Left colon (tissue), 2 donors: ENCODE measurements around the gene TADA2B. TPM values are rescaled to one million over a fixed set of nuclear protein-coding genes. Genes with fewer than 3 reads are reported as not detected.

ENCODE experiments used
- ATAC-seq: fragments of 200-7000 bp; cut with Tn5 transposase; one replicate; pipeline ENCODE4 v1.9.1; 2020; ENCODE audit warnings: mild to moderate bottlenecking, moderate library complexity
- DNase-seq, 2 donors: peaks; one replicate each; pipeline ENCODE4 v3.0.0-alpha.2; 2020
- intact Hi-C, 2 donors: fragments of 100-400 bp; cut with DNase I in 1 of 2; cut with micrococcal nuclease in 1 of 2; formaldehyde crosslinking; loops; one replicate each; pipeline versions ENCODE4 v1.11.2 to v1.14.0; 2022; cut with DNase I, micrococcal nuclease
- total RNA-seq, 2 donors: library from RNA; stranded (reverse); fragmentation: NEBNext Ultra II Directional; extraction: Animal tissue kit (Norgen Biotek cat#: 25700); gene quantifications; one replicate each; pipeline ENCODE4 v1.2.1, GENCODE V29; 2021
- donor health status: DM: no; HTN: no; CAD: no.
- donor health status: DM: yes; HTN: yes; CAD: no.

Gene TADA2B
- total RNA-seq, 2 donors from 2014 or later = 30.0 to 34.6 TPM

DNA sequence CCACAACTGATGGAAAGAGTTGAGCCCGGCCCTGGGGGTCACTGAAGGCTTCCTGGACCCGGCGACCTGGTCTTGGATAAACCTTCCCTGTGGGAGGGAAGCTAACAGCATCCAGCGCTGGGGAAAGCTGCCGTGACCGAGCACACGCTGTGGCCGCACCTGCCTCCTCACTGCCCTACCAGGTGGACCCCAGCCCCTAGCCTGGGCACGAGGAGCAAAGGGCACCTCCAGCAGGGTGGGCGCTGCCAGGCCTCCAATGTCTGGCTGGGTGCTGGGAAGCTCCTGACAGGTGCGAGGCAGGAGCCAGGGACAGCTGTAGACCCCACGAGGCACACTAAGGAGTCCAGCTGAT lies 7.9 kb downstream of the TADA2B start:
- DNase-seq = no peak
- intact Hi-C loops = no loop called here
- no peak for ATAC-seq

GRCh38 chr4:7051905-7052304 lies 8.7 kb downstream of the TADA2B start:
- ATAC-seq = no peak
- no peak for DNase-seq
- intact Hi-C loops = no loop called here

DNA sequence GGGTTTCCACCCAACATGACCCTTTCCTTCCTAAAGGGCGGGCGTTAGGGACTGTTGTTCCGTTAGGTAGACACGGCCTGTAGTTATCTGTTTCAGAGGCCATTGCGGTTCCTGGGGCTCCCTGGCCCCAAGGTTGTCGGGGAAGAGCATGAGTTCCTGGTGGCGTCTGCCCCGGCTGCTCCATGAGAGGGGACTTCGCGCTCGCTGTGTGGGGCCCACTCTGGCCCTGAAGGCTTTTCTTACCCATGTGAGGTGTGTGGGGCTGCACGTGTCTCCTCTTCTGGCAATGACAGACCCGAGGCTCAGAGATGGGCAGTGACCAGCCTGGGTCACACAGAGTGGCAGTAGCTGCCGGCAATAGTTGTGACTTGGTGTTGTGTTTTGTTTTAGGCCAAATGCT lies 9.1 kb downstream of the TADA2B start:
- intact Hi-C loops = no loop called here
- no peak for ATAC-seq
- DNase-seq = no peak

DNA sequence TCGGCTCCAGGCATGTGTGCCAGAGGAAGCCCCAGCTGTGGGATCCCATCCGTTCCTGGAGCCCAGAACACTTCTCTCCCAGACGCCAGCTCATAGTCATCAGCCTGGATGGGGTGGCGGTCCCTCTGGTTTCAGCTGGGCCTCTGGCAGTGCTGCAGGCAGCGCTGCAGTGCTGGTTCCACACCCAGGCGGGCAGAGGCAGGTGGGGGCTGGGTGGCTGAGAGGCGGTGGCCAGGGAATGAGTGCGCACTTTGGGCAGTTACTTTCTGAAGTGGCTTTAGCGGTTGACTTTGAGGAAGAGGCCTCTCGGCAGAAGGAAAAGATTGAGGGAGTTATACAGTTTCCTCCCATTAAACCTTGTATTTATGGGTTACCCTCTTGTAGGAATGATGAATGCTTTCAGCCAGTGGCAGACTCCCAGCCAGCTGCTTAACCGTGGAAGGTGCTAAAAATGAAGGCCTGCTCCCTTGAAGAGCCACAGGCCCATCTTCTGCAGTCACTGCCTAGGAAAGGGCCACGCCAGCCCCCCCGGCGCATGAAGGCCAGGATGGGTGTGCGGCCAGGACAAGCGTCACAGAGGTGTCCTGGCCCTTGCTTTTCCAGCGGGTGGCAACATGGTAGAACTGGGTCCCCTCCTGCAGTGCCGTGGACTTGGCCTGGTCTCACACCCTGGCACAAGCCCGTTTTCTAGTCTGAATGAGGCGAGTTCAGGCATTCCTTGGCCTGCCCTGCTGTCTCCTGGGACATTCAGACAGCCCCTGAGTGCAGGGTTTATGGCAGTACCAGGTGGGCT lies 9.9 kb downstream of the TADA2B start:
- peak; percentile 24 for ATAC-seq
- intact Hi-C loops = no loop called here
- no peak for DNase-seq

DNA sequence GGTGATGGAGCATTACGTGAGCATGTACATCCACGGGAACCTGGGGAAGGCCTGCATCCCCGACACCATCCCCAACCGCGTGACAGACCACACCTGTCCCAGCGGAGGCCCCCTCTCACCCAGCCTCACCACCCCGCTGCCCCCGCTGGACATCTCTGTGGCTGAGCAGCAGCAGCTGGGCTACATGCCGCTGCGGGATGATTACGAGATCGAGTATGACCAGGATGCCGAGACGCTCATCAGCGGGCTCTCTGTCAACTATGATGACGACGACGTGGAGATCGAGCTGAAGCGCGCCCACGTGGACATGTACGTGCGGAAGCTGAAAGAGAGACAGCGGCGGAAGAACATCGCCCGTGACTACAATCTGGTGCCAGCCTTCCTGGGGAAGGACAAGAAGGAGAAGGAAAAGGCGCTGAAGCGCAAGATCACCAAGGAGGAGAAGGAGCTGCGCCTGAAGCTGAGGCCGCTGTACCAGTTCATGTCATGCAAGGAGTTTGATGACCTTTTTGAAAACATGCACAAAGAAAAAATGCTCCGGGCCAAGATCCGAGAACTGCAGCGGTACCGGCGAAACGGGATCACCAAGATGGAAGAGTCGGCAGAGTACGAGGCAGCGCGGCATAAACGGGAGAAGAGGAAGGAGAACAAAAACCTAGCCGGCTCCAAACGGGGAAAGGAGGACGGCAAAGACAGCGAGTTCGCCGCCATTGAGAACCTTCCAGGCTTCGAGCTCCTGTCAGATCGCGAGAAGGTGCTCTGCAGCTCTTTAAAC lies 11.1 kb downstream of the TADA2B start:
- intact Hi-C loops = no loop called here
- DNase-seq (no peak), ATAC-seq (no peak)

DNA sequence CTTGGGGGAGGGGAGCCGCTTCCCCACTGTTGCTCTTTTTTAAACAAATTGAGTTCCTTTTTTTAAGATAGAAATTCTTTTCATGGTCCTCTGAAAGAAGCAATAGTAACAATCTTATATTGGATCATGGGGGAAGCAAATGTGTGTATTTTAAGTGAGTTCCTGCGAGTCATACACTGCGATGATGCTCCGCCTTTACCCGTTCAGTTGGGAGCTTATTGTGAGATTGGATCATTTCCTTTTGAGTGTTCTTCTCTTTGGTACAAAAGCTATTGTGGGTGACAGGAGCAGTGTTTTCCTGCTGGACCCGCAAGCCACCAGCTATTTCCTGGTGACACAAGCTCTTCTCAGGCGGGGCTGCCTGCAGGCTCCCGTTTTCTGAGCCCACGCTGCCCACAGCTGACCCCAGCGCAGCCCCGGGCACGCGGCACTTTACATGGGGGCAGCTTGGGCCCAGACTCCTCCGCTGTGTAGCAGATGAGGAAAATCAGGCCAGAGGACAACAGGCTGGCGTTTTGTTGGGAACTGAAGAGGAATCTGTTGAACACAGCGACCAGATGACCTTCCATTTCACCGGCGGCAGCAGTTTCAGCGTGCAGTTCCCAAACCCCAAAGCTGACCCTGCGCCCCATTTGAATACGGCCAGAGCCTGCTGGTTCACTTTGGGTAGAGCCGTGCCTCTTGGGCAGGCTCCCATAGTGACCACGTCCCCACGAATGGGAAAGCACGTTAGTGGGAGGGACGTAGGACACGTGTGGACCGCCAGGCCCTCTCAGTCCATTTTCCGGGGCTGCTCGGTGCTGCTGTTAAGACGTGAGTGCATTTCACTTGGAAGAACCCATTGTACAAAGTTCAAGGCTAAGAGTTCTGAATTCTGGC lies 12.2 kb downstream of the TADA2B start:
- intact Hi-C loops = no loop called here
- DNase-seq (no peak), ATAC-seq (no peak)

GRCh38 chr4:7055990-7056325 lies 12.8 kb downstream of the TADA2B start:
- no peak for ATAC-seq
- no peak for DNase-seq
- intact Hi-C loops = no loop called here

- intact Hi-C loops = no loop called here
- DNase-seq = no peak
- ATAC-seq = no peak
These were observed 15.6 kb downstream of the TADA2B start for GRCh38 chr4:7058792-7059191.

DNA sequence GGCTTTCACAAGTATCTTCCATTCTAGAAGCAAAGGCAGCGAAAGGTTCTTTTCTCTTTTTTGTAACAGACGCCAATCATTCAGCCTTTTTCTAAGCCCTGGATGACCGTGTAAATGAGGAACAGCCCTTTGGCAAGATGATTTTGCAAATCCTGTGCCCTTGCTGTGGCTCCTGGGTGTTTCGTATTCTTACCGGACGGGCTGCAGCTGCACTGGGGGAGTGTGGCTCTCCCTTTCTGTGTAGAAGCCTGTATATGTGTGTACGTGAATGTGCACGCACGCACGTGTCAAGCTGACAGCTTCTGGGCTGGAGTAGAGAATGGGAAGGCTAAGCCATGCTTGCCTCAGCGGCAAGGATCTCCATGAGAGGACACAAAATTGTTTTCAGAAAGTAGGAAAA lies 16.5 kb downstream of the TADA2B start:
- intact Hi-C loops = no loop called here
- DNase-seq (no peak), ATAC-seq (no peak)

GRCh38 chr4:7060346-7061150 lies 17.4 kb downstream of the TADA2B start:
- intact Hi-C loops = no loop called here
- DNase-seq = no peak
- ATAC-seq = no peak

GRCh38 chr4:7061815-7062214 lies 18.6 kb downstream of the TADA2B start:
- intact Hi-C loops = no loop called here
- no peak for DNase-seq
- ATAC-seq = no peak

DNA sequence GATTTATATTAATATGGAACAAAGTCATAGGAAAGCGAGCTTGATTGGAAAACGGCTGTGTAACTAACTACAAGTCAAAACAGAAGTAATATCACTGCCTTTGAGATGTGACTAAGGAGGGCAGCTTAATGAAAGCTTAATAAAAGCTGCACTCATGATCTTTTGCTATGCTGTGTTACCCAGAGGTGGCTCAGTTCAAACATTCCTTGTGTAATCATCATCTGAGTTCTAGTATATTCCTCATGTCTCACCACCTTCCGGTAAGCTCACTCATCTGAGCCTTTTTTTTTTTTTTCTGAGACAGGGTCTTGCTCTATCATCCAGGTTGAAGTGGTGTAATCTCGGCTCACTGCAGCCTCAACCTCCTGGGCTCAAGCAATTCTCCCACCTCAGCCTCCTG lies 19.6 kb downstream of the TADA2B start:
- no peak for DNase-seq
- ATAC-seq = no peak
- intact Hi-C loops = no loop called here

DNA sequence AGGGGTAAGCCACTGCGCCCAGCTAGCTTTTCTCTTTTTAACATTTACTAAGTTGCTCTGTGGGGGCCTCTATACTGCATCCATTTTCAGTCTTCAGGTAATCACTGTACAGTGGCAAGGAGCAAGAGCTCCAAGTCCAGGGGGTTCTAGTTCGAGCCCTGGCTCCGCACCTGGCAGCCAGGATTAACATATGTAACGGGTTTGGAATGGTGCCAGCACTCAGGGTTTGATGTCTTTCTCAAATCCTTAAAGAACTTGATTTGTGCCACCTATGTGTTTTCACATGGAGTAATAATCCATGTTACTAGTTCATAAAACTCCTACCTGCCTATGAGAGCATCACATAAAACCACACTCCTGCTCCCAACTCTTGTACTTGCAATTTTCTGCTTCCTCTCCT lies 20.2 kb downstream of the TADA2B start:
- ATAC-seq (no peak), DNase-seq (no peak)
- intact Hi-C loops = no loop called here

- intact Hi-C loops = no loop called here
- DNase-seq = no peak
- ATAC-seq = no peak
These were observed 22.8 kb downstream of the TADA2B start for GRCh38 chr4:7066006-7066405.

GRCh38 chr4:7066493-7066892 lies 23.3 kb downstream of the TADA2B start:
- DNase-seq (no peak), ATAC-seq (no peak)
- intact Hi-C loops = no loop called here

GRCh38 chr4:7067126-7067451 lies 23.9 kb downstream of the TADA2B start:
- ATAC-seq (no peak), DNase-seq (no peak)
- intact Hi-C loops = no loop called here

- DNase-seq (peak; percentile 67 to 99), ATAC-seq (peak; percentile 92)
- intact Hi-C loops = no loop called here
These were observed 24.5 kb downstream of the TADA2B start, which contains the start of gene GRPEL1 for GRCh38 chr4:7067452-7068278. Gene GRPEL1 (minus strand): TSS chr4:7068064. CDS start chr4:7068032, 32 bp downstream.

DNA sequence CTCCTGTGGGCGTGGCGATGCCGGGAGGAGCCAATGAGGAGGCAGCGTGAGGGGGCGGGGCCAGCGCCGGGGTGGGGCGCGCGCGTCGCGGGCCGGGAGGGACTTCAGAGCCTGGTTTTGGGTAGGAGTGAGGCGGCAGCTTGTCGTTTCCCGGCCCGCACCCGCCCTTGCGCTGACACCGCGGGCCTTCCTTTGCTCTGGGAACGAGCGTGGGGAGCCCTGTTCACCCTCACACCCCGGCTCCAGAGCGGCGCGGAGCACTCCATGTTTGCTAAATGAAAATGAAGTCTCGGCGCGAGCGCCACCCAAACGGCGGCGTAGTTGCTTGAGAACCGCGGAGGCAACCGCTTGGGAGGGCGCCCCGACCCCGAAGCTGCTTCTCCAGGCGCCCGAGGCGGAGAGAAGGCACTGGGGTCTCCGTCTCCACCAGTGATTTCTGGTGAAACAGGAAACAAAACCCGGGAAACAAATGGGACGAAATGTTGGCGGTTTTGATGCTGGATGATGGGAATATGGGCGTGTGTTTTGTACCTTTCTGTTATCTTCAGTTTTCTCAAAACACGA lies 25.2 kb downstream of the TADA2B start:
- ATAC-seq = no peak
- DNase-seq = peak in 1 of 2 donors; percentile 100
- intact Hi-C loops = no loop called here
